NCI-H187 (cell line): ENCODE data around the gene CDK4.

Experiments used
- DNase-seq, 2 experiments: peaks; one replicate each; lab custom pipeline; 2025; lab: John Stamatoyannopoulos, UW

CDK4 gene

DNA sequence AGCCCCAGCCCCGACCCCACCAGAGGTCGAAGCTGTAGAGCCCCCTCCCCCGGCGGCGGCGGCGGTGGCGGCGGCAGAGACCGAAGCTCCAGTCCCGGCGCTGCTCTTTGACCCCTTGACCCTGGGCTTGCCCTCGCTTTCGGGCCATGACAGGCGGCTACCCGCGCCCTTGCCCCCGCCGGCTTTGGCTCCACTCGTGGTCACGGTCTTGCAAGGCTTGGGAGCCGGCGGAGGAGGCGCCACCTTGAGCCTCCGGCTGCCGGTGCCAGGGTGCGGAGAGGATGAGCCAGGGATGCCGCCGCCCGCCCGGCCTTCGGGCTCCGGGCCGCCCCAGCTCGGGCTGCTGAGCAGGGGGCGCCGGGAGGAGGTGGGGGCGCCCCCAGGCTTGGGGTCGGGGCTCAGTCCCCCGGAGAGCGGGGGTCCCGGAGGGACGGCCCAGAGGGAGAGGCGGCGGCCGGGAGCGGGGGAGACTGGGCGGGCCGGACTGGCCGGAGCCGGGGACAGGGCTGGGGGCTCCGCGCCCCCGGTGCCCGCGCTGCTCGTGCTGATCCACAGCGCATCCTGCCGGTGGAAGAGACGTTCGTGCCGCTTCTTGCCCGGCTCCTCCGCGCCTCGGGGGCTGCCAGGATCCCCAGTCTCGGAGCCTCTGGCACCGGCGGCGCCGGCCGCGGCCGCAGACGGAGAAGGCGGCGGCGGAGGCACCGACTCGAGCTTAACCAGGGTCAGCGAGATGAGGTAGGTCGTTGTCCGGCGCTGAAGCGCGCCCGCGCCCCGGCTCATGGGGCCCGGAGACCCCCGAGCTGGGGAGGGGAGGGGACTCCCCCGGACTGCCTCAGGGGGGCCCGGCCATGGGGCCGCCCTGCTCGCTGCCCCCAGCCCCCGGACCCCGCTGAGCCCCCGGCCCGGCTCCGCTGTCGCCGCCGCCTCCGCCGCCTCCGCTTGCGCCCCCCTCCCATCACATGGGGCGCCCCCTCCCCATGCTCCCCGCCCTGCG lies 14.3 kb downstream of the CDK4 start:
- no peak for DNase-seq

DNA sequence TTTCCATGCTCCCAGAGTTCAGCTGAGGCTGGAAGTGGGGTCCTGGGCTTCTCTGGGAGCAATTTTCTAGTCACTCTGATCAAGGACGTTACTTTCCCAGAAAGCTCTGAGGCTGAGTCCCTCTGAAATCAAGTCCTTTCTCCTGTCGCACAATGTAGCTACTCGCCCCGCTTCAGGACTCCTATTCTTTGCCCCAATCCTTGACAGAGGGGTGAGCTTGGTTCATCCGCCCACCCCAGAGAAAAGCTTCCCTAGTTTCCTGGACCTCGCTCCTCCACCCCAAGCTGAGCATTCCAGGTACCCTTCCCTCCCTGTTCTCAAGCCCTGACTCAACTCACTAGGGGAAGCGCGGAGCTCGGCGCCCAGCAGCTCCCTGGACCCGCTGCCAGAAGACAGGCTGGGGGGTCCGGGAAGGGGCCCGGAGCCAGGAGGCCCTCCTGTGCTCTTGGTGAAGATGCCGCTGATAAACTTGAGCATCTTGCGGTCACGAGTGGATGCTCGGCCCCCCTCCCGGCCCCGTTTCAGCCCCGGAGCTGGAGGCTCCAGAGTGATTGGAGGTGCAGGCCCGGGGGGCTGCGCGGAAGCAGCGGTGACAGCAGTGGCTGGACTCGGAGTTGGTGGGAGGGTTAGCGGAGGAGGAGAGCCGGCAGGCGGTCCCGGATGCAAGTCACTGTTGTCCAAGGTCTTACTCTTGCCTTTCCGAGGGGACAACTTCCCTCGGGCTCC lies 15.2 kb downstream of the CDK4 start:
- DNase-seq, result no peak

DNA sequence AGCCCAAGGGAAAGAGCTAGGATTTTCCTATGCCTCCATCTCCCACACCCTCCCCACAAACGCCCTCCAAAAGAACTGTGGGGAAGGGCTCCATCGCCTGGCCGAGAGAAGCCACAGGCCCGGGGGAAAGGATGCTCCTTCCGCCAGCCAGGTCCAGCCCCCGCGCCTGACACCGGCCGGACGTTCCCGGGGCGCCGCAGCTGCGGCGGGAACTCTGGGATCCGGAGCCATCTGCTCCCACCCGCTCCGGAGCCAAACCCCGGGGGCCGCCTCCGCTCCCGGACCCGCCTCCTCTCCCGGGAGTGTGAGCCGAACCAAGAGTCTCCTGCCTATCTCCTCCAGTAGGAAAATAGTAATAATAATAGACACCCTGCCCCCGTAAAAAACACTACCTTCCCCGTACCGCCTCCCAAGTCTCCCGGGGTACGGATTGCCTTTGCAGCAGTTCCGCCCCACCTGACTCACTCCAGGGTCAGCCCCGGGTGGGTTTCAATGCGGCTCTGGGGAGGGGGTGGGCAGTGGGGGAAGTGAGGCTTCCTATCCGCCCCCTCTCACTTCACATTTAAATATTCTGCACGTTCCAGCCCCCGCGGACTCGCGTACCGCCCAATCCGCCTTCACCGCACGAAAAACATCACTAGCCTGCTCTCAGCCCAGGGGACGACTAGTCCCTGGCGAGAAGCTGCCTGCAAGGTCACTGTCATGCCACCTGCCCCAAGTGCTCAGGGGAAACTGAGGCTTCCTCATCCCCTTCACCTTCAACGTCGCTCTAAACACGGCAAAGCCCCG lies 16.0 kb downstream of the CDK4 start:
- no peak for DNase-seq

DNA sequence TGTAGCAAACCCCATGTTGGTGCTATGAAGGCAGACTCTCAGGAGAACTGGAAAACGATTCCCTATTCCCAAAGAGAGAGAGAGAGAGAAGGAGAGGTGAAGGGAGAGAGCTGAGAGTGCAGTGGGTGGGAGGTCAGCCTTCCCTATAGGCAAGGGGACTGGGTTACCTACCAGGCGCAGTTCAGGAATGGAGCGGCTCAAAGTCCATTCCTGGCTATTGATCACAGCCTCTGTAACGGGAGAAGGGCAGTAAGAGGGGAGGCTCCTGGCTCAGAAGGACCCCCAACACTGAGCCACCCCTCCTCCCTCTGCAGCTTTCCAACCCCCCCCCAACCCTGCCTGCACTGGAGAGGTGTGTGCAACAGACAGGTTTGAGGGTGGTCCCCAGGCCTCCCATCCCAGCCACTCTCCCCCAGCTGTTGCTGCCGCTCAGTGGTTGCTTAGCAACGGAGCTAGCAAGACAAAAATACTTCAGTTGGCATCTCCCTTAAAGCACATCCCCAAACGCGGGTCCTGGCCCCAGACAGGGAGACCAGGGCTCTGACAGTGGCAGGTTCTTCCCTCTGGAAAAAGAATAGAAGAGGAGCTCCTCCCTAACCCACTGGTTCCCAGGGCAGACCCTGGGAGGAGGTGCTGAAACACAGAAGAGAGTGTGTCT lies 16.8 kb downstream of the CDK4 start:
- no peak for DNase-seq

DNA sequence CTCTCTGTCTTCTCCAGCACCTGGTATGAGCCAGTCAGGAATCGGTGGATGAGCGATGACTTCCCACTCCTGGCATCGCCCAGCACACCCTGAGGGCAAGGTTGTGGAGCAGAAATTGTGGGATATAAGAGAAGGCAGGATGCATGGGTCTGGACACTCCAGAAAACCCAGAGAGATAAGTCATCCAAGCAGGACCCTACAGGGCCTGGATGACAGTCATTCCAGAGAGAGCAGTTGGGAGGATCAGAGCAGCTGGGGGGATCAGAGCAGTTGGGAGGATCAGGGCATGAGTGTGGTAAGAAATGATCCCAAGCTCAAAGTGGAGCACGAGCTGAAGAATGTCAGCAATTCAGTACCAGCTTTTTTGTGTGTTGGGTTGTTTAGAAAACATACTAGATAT lies 17.5 kb downstream of the CDK4 start:
- DNase-seq, result no peak

DNA sequence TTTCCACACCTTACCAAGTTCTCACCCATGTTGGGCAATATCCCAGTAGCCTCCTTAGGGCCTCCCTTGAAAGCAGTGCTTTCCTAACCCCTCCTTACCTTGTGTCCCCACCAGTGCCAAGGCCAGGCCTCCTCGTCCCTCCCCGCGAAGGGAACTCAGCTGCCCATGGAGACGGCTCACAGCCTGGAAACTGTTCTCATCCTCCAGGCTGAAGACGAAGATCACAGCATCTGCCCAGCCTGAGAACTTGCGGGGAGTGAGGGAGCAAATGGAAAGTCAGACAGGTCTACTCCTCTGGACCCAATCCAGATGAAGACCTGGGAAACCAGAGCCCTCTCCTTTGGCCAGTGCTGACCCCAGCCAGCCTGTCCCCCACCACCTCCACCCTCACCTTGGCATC lies 18.2 kb downstream of the CDK4 start:
- DNase-seq, result no peak

DNA sequence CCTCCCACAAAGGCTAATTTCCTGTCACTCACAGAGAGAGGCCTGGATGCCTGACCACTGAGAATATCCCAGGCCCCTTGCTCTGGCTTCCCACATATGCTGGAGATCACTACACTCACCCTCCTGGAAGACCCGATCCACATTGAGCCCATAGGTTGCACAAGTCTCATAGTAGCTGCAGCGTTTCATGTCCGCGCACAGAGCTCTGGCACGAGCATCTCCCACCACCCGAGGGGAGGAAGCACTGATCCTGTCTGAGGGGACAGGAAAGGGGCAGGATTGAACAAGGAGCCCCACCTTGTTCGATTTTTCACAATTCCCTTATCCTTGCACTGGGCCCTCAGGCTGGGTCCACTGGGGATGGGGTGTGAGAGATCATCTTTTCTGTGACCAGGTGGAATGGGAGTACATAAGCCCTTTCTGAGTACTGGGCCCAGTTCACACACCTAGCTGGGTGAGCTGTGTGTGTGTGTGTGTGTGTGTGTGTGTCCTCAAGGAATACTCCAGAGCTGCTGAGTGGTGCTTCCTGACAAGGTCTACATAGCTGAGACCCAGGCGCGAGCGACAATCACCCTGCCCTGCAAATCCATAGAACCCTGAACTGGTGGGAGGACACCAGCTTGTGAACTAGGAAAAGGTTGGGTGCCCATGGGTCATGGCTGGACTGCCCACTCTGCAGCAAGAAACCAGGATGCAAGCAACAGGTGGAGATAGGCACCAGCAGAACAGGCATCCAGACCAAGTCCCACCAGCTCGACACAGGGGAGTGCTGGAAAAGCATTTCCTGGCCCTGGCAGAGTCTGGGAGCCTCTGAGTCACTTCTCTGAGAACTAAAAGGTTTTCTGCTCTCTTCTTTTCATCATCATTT lies 19.1 kb downstream of the CDK4 start:
- no peak for DNase-seq

DNA sequence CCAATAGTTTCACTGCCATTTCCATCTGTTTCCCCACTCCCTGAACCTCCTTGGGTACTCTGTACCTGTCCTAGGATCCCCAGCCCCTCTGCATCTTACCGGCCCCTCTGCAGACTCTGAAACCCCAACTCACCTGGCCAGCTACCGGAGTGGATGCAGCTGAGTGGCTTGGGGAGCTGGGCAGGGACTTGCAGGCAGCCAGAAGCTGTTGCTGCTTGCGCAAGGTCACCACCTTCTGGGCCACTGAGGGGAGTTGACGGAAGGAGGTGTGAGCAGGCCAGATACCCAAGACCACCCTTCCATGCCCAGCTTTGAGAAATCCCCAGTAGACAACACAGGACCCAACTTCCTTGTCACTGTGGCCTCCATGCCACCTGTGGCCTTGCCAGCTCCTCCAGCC lies 19.8 kb downstream of the CDK4 start:
- no peak for DNase-seq

DNA sequence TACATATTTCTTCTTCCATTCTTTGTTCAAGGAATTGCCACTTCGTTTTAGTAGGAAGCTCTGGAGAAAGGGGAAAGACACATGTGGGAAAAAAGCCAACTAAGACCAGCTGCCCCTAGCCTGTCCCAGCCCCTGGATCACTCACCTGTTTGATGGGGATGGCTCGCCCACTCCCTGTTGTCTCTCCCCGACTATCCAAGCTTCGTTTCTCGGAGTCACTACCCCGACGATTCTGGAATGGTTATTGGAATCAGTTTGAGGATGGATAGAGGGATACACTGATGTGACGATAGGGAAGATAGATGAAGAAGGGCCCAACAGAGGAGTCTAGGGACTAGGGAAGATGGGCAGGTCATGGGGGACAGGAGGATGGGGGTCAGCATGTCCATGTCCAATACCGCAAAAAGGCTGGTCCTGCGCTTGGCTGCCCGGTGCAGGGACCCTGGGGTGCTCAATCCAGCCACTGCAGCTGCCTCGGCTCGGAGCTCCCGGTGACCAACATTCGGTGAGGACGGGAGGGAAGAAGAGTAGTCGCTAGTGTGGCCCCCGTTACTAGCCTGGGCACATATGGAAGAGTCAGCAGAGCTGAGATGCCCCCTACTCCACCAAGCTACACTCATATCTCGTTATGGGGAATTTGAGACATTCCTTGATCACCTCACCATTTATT lies 20.6 kb downstream of the CDK4 start:
- no peak for DNase-seq

DNA sequence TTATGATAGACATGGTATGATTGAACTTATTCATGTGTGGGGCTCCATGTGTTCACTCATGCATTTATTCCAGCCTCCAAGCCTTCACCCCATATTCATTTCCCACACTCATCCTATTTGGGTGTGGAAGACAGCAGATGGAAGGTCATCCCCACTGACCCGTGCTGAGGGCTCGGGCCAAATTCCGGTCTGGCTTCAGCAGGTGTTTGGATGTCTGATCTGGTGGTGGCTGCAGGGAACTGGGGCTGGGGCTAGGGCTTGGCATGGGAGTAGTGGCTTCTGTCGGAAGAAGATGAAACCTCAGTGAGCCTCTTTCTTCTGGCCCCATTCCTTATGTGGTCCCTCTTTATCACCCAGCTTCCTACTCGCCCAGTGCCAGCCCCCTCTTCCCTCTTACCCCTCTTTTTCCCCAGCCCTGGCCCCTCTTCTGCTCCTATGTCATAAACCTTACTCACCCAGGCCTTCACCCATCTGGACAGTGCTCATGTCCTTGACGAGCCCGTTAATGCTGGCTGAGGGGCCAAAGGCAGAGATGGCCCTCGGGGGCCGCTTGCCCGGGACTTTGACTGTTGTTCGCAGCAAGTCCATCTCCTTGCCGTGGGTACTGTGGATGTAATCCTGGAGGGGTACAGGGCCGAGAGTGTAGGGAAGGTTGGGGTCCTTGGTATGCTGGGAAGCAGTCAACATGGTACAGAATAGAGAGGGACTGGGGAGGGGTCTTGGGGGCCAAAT lies 21.6 kb downstream of the CDK4 start:
- no peak for DNase-seq

DNA sequence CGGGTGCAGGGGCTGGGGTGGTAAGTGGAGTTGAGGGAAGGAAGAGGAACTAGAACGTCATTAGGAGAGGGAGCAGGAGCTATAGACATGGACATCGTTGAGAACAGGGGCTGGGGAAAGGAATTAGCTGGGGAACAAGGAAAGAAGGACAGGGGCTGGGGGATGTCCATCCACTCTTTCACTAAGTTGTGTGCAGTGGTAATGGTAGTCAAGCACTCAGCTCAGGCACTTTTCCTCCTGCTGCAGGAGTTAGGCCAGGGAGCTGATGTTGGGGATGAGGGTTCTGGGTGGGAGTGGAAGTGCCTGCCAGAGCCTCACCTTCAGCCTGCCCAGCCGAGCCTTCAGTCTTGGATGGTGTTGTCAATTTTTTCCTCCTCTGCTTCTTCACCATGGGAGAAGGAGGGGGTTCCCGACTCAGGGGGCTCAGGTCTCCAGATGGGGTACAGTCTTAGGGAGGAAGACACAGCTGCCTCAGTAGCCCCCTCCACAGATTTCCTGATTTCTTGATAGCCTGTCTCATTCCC lies 22.7 kb downstream of the CDK4 start:
- DNase-seq, result no peak

DNA sequence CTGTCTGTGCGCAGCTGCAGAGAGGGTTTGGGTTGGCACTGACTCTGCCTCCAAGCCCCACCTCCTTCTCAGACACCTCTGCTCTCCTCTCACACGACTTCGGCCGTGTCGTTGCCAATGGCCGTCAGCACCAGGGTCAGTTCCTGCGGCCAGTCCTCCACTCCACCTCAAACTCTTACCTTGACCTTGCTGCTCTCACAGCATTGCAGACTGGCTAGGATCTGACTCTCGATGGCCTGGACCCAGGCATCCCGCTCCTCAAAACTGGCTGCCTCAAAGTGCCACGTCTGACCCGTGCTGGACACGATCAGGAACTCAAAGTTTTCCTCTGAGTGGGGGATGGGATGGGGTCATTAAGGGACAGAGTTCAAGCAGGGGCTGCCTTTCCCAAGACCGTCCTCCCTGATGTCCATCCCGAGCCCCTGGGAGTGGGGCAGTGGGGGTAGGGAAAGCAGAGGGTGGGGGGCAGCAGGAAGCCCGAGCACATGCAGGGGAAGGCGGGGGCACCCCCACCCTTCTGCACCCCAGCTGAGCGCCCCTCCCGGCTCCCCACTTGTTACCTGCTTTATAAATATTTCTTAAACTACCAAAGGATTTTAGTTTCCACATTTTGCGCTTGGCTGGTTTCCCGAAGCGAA lies 24.2 kb downstream of the CDK4 start:
- DNase-seq, result no peak

DNA sequence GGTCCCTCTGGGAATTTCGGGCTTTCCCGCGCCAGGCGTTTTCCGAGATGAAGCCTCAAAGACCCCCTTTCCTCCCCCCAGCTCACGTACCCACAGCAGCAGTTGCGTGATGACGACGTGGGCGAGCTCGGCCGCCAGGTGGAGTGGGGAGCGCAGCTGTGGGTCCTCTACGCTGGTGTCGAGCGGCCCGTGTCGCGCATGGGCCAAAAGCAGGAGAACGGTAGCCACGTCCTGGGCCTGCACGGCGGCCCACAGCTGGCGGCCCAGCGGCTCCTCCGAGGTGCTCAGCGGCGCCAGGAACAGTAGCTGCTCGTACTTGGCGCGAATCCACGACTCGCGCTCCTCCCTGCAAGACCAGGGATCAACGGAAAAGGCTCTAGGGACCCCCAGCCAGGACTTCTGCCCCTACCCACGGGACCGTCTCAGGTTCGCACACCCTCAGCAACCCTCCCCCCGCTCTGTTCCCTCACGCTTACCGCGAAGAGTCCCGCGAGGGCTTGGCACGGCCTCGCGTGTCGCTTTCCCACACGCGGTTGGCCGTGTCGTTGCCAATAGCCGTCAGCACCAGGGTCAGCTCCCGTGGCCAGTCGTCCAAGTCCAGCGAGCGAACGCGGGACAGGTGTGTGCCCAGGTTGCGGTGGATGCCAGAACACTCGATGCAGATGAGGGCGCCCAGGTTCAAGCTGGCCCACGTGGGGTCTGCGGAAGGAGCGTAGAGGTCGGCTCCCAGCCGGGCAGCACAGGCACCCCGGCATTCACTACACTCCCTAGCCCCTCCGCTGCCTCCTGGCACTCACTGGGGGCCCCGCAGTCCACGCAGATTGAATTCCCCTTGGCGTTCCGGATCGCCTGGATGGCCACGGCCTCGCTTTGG lies 25.0 kb downstream of the CDK4 start:
- DNase-seq, result peak in 1 of 2 experiments; percentile 19

DNA sequence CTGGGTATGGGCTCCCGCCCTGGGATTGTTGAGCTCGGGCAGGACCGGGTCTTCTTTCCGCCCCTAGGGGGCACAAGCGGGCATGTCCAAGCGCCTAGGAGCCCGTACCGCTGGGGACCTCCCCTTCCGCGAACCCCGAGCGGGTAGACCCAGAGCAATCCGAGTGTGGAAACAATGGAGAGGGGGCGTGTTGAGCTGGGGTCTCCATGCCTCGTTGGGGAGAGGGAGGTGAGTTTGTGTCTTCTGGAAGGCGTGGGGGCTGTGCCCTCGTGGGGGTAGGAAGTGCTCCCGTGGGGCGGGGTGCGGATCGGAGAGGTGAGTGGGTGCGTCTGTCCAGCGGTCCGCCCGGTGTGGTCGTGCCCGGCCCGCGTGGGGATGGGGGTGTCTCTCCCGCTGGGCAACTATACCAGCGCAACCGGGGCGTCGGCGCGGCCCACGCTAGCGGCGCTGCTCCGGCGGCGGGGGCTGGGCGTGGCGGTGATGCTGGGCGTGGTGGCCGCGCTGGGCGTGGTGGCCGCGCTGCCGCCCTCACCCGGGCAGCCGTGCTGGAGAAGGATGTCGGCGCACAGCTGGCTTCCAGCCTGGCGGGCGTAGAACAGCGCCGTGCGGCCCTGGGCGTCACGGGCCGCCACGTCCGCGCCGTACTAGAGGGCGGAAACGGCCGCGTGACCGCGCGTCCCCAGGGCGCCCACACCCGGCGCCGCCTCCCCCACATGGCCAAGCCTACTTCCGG lies 25.8 kb downstream of the CDK4 start:
- DNase-seq, result peak; percentile 45 to 91

DNA sequence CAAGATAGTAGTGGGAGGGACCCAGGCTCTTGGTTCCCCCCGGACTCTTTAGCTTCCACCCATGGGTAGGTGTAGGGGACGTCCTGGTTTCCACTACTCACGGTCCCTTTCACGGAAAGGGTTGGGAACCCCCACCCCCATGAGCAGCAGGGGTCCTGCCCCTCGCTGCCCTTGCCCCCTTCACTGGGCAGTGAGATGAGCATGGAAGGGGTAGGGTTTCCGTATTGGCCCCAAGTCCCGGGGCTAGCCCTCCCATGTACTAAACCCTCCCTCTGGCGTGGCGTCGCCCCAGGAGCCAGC lies 26.3 kb downstream of the CDK4 start:
- DNase-seq, result no peak

DNA sequence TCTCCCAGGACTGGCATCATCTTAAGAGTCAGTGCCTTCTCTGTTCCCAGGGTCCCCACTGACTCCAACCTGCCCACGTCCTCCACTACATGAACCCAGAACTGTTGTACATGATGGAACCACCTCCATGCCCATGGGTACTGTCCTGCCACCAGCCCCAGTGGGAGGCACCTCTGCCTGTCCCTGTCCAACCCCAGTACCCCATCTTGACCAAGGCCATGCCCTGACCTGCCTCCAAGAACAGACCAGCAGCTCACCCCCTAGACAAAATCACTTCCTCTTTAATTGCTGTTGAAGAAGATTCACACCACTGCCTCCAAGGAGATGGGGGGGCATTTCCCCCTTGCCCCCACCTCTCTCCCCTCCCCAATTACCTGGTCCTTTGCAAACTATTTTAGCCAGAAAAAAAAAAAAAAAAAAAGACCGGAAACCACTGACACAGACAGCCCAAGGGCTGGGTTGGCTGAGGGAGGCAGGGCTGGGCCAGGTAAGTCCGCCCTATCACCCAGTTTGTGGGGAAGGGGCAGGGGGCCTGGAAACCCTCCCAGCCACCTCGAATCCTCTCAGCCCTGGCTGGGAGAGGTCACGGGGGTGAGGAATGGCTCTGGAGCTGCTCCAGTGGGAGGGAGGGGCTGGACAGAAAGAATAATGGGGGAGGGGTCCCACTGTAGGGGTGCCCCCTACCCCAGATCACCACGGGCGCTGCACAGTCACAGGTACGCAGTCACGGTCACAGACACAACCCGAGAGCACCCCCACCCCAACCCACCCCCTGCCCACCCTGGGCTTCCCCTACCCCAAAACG lies 27.0 kb downstream of the CDK4 start:
- DNase-seq, result no peak
